DND-41 (cell line): ENCODE results near the gene IWS1.

Source experiments
- ATAC-seq: fragments of 200-7000 bp; cut with Tn5 transposase; 3 replicates; pipeline ENCODE4 v1.9.1; 2021; ENCODE audit warnings: low read depth; ENCODE audit not compliant: insufficient read depth
- DNase-seq: peaks from one replicate; pipeline ENCODE4 v3.0.0-alpha.2; 2020
- H2AFZ ChIP-seq: 2 replicates; pipeline ENCODE4 v1.6.0; 2012; ENCODE audit warnings: low read depth, low read length
- H3K27ac ChIP-seq: 2 replicates; pipeline ENCODE4 v1.5.1; 2012; ENCODE audit warnings: low read length, inconsistent platforms
- H3K27me3 ChIP-seq: fragments of 200-600 bp; sonication (generic); 2 replicates; pipeline ENCODE4 v1.6.0; 2012; ENCODE audit warnings: low read length, mild to moderate bottlenecking, inconsistent platforms; ENCODE audit not compliant: insufficient read depth, poor library complexity
- H3K36me3 ChIP-seq: 2 replicates; pipeline ENCODE4 v1.5.1; 2012; ENCODE audit warnings: low read length, inconsistent platforms; ENCODE audit not compliant: insufficient read depth
- H3K4me1 ChIP-seq: 2 replicates; pipeline ENCODE4 v1.5.1; 2012; ENCODE audit warnings: mild to moderate bottlenecking, low read length; ENCODE audit not compliant: insufficient read depth
- H3K4me2 ChIP-seq: 2 replicates; pipeline ENCODE4 v1.6.0; 2012; ENCODE audit warnings: mild to moderate bottlenecking, moderate library complexity, low read length, inconsistent platforms; ENCODE audit not compliant: insufficient read depth
- H3K4me3 ChIP-seq, 2 experiments: fragments of 200-600 bp in 1 of 2; shearing (Covaris generic) in 1 of 2; 2 replicates each; pipeline ENCODE4 v1.5.1; 2012 to 2016; ENCODE audit warnings: inconsistent platforms in 2 of 2, low read length in 2 of 2, mild to moderate bottlenecking in 2 of 2, low read depth in 1 of 2, moderate library complexity in 1 of 2
- H3K79me2 ChIP-seq: 2 replicates; pipeline ENCODE4 v1.6.0; 2012; ENCODE audit warnings: low read length, inconsistent platforms; ENCODE audit not compliant: insufficient read depth
- H3K9ac ChIP-seq: 2 replicates; pipeline ENCODE4 v1.6.0; 2012; ENCODE audit warnings: low read depth, mild to moderate bottlenecking, inconsistent platforms, low read length, moderate library complexity
- H3K9me3 ChIP-seq: 2 replicates; pipeline ENCODE4 v1.5.1; 2012; ENCODE audit warnings: low read length, moderate library complexity, mild to moderate bottlenecking, inconsistent platforms; ENCODE audit not compliant: insufficient read depth, severe bottlenecking
- H4K20me1 ChIP-seq: 2 replicates; pipeline ENCODE4 v1.6.0; 2012; ENCODE audit warnings: low read length; ENCODE audit not compliant: insufficient read depth
- EZH2 ChIP-seq: IDR thresholded peaks from 3 replicates; pipeline ENCODE4 v1.6.1; 2012; ENCODE audit warnings: borderline replicate concordance, low read depth, mild to moderate bottlenecking, moderate library complexity, low read length, inconsistent platforms; ENCODE audit not compliant: severe bottlenecking
- TF ChIP-seq, protein P1 (sequence below): IDR thresholded peaks from 2 replicates; pipeline ENCODE4 v1.5.1; 2012; ENCODE audit warnings: borderline replicate concordance, low read length, moderate library complexity, mild to moderate bottlenecking; ENCODE audit not compliant: poor library complexity, severe bottlenecking; ENCODE audit errors: extremely low read depth

Gene IWS1

DNA sequence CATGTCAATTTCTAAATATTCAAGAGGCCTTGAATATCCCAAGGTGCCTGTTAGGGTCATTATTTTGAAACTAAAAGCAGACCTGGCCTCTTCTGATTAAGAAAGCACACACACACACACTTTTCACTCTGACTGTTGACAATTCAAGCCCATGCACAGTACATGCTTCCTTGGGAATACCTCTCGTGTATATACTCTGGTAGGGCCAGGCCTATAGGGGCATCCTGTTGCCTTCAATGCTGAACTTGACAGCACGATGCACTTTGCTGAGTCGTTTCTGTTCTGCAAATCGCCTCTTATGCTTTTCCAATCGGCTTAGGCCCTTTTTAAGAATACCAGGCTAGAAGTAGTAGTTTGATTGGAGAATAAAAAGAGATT lies 40.6 kb downstream of the IWS1 start:
- DNase-seq (no peak), ATAC-seq (no peak)
- Histone ChIP-seq H3K9me3 (no peaks in the 10 kb centered on the region), H3K36me3 (peaks cover 97% of the 10 kb centered on the region), H3K9ac (no peak overlapping the region), H3K27me3 (no peaks in the 10 kb centered on the region), H3K4me2 (no peak overlapping the region), H4K20me1 (peaks cover 11% of the 10 kb centered on the region; the same call in 1 of the 2 replicates), H3K79me2 (no peaks in the 10 kb centered on the region; the same call in 1 of the 2 replicates), H3K4me1 (no peaks in the 10 kb centered on the region), H2AFZ (no peak overlapping the region), H3K27ac (no peak overlapping the region), H3K4me3 (no peak overlapping the region)
- TF ChIP-seq, protein P1, sequence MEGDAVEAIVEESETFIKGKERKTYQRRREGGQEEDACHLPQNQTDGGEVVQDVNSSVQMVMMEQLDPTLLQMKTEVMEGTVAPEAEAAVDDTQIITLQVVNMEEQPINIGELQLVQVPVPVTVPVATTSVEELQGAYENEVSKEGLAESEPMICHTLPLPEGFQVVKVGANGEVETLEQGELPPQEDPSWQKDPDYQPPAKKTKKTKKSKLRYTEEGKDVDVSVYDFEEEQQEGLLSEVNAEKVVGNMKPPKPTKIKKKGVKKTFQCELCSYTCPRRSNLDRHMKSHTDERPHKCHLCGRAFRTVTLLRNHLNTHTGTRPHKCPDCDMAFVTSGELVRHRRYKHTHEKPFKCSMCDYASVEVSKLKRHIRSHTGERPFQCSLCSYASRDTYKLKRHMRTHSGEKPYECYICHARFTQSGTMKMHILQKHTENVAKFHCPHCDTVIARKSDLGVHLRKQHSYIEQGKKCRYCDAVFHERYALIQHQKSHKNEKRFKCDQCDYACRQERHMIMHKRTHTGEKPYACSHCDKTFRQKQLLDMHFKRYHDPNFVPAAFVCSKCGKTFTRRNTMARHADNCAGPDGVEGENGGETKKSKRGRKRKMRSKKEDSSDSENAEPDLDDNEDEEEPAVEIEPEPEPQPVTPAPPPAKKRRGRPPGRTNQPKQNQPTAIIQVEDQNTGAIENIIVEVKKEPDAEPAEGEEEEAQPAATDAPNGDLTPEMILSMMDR: no peak
- no peak for TF ChIP-seq EZH2

DNA sequence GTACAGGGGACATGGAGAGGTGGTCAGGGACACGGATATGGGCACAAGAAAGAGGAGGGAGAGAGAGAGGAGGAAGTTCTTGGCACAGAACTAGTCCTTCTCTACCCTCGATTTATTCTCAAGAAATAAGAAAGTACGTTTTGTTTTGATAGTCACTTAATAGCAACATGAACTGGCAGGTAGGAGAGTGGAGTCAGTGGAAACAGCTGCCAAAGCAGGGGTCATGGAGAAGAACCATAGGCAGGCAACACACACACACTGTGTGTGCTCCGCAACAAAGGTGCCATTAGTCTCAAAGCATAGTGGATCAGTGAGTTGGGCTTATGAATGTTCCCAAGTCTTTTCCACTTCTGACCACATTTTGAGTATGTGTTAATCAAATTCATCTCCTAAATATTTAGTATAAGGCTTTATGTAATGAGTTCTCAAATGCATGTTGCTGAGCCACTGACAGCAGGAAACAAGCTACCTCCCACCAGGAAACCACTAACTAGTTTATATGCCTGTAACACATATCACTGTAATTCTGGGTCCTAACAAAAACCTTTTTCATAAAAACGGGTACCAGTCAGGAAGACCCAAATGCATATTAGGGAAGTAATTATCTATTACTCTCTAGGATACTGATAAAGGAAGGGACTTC lies 41.1 kb downstream of the IWS1 start:
- ATAC-seq (no peak), DNase-seq (no peak)
- H3K4me2 ChIP-seq: no peak overlapping the region
- no peaks in the 10 kb centered on the region for H3K9me3 ChIP-seq
- H3K79me2 ChIP-seq: no peaks in the 10 kb centered on the region; the same call in 1 of the 2 replicates
- H3K27ac ChIP-seq: no peak overlapping the region
- no peak overlapping the region for H2AFZ ChIP-seq
- TF ChIP-seq, protein P1: no peak
- no peak for TF ChIP-seq EZH2
- H3K9ac ChIP-seq: no peak overlapping the region
- H3K4me1 ChIP-seq: no peaks in the 10 kb centered on the region
- H4K20me1 ChIP-seq: peaks cover 13% of the 10 kb centered on the region
- peaks cover 97% of the 10 kb centered on the region for H3K36me3 ChIP-seq
- no peaks in the 10 kb centered on the region for H3K27me3 ChIP-seq
- H3K4me3 ChIP-seq: no peak overlapping the region

DNA sequence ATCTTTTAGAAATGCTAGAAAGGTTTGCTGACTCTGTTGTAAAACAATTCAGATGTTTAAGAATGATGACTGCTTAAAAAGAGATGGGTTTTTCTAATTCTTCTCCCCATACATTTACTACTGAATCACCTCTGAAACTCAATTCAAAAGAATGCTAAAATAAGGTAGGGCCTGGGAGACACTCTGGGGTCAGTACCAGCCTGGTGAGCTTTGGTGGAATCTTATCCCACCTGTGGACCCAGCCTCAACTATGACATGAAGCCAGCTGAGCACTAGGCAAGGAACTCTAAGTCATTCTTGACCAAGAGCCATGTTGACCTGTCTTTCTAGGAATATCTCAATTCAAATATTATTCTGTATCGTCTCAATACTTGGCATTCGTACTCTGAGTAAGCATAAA lies 44.3 kb downstream of the IWS1 start:
- Histone ChIP-seq H3K4me3 (no peak overlapping the region), H3K27me3 (no peaks in the 10 kb centered on the region), H3K9me3 (peaks cover 3% of the 10 kb centered on the region), H3K4me2 (no peak overlapping the region), H3K4me1 (no peaks in the 10 kb centered on the region), H3K27ac (no peak overlapping the region), H3K79me2 (no peaks in the 10 kb centered on the region; the same call in 1 of the 2 replicates), H3K9ac (no peak overlapping the region), H4K20me1 (peaks cover 16% of the 10 kb centered on the region), H3K36me3 (peaks cover 80% of the 10 kb centered on the region), H2AFZ (no peak overlapping the region)
- TF ChIP-seq, protein P1: no peak
- TF ChIP-seq EZH2: no peak
- ATAC-seq (no peak), DNase-seq (no peak)
